Fibroblast of skin of right quadriceps (primary cell): ENCODE results near the gene ANXA10.
A peak's percentile ranks its signal among the peaks of the same experiment; 100 is the strongest.

Experiments
- DNase-seq: peaks from one replicate; pipeline ENCODE4 v3.0.0-alpha.2; 2013

Gene ANXA10

DNA sequence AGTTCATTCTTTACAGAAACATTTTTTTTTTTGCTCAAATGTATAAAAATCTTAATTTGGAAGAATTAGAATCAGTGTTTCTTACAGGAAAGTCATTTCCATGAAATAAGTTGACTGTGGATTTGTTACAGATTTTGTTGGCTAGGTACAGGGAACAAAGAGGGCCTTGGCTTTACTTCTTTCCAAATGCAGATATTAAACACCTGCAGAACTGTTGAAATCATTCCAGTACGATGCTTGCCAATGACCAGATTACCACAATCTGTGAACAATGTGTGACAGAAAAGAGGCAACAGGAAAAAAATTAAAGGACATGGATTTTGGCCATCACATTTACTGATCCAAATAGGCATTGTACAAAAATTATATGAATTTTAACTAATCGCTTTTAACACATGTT lies 70.8 kb downstream of the ANXA10 start:
- DNase-seq: no peak

DNA sequence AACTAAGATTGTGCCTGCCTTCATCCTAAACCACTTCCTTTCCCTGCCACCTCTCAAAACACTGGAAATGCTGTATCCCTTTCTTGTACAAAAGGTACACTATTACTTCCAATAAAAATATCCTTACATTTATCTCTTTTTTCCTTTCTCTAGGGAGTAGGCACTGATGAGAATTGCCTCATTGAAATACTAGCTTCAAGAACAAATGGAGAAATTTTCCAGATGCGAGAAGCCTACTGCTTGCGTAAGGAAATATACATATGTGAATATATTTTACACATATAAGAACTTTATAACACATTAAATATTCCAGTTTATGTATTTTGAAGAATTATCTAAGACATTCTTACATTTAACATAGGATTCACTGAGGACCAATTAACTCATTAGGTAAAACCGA lies 71.7 kb downstream of the ANXA10 start:
- no peak for DNase-seq

DNA sequence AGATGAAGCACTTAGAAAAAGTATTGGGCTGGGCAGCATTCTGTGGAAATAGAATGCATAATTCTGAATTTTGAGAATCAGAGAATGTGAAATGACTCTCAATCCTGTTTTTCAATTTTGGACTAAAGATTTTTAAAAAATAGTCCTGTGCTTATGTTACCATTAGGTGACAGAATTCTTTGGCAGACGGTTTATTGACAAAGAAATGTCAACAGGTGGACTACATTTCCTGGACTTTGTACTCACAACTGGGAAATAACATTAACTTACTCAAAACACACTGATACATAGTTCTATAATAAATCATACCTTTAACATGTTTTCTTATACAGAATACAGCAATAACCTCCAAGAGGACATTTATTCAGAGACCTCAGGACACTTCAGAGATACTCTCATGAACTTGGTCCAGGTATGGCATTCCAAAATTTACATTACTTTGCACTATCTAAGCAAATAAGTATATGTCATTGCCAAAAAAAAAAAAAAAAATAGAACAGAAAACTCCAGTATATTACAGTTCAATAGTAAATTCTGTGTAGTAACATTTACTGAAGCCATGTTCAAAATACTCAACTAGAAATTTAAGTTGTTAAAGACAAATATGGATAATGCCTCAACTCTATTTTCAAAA lies 72.7 kb downstream of the ANXA10 start:
- no peak for DNase-seq

DNA sequence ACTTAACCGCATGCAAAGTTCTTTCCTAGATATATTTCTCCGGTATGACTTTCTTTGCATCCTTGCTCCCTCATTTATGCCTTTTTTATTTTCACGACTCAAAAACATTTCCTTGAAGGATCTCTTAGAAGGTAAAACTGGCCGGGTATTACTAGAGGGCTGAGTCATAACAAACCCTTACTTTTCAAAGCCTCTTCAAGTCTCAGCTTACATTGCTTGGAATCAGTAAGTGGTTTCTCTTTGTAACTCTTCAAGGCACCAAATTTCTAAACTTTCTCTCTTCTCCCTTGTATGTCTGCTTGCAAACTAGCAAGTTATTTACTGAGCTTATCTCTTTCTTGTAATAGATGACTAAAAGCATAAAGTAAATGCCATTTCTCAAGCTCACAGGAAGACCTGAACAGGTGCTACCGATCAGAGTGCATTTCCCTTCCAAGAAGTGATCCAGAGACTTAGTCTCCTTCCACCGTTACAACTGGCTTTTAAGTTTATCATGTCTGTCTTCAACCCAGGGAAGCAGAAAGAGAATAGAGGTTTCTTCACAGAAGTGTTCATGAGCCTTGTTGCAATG lies 75.5 kb downstream of the ANXA10 start:
- DNase-seq: no peak

DNA sequence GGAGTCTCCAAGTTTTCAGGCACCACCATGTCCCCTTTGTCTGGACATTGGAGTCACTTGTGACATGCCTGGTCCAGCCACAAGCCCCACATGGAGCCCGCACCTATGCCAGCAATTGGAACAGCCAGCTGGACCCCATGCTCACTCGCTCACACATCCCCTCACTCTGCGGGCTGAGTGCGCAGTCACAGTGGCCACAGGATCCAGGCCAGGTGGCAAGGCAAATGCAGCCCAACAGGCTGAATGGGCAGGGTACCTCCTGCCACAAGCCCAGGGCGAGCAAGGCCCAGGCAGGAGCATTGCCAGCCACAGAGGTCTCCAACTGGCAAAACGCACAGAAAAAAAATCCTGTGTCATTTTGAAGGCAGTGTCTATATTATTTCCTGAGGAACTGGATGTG lies 82.0 kb downstream of the ANXA10 start:
- no peak for DNase-seq

DNA sequence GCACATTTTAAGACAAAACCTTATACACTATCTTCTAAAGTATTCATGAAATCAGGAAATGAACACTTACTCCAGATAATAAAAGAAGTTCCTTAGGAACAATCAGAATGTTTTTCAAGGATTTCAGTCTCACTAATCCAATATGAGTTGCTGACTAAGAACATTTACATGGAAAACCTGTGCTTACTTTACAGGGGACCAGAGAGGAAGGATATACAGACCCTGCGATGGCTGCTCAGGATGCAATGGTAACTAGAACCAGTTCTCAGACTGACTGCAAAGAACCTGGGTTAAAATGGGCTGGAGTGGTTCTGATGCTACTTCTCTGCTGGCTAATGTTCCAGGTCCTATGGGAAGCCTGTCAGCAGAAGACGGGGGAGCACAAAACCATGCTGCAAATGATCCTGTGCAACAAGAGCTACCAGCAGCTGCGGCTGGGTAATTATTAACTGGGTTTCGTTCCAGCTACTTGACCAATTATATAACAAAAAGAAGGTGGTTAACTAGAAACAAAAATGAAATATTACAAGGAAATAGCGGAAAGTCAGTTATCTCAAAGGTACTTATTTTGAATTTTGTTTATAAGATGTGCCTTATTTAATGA lies 85.3 kb downstream of the ANXA10 start:
- DNase-seq: no peak

DNA sequence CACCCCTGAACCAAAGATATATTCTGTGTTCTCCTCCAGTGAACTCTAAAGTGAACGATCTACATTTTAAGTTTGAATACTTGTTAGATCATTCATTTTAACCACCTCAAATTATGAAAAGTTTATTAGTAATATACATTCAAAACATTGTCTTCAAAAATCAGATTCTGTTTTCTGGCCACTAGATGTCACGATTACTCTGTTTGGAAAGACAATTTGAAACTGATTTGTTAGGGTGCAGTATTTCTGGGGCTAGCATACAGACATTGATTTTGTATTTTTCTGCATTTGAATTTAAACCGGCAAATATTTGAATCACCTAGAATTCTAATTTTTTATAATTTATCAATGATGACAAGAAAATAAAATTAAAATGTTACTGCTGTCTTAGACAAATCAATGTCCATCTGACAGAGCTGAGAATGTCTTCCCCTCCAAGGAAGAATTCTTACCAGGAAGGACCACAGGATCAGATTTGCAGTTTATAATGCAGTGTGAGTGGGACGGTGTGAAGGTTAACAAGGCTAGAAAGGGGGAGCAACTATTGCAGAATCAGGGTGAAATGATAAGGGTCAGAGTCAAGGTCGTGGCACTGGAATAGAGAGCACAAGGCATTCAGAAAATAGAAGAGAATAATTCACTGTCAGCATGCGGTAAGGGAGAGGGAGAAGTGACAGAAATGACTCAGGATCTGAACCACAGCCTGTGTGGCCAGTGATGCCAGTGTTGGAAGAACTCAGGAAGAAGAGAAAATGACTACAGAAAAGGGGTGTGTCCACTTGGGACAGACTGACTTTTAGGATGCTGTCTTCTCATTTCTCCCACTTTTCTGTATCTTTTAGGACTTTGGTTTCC lies 91.6 kb downstream of the ANXA10 start:
- DNase-seq: peak; percentile 49

DNA sequence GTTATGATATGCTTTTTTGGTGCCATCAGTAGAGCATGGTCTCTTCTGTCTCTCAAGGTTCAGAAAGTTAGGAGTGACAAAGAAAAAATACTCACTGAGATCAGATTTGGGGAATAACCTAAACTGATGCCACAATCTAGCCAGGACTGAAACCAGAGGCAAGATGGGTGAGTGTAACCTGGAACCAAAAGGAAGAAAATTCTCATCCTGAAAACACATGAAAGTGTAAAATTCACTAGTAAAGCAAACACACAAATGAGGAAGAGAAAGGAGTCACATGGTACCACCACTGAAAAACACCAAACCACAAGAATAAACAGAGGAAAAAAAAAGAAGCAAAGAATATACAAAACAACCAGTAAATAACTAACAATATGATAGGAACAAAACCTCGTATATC lies 96.4 kb downstream of the ANXA10 start:
- DNase-seq: no peak

DNA sequence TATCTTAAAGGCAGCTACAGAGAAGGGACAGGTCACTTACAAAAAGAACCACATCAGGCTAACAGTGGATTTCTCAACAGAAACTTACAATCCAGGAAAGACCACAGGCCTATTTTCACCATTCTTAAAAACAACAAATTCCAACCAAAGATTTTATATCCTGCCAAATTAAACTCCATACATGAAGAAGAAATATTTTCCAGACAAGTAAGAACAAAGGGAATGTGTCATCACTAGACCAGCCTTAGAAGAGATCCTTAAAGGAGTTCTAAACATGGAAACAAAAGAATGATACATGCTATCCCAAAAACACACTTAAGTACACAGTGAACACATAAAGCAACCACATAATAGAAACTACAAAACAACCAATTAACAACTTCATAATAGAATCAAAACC lies 105.6 kb downstream of the ANXA10 start:
- peak; percentile 27 for DNase-seq

DNA sequence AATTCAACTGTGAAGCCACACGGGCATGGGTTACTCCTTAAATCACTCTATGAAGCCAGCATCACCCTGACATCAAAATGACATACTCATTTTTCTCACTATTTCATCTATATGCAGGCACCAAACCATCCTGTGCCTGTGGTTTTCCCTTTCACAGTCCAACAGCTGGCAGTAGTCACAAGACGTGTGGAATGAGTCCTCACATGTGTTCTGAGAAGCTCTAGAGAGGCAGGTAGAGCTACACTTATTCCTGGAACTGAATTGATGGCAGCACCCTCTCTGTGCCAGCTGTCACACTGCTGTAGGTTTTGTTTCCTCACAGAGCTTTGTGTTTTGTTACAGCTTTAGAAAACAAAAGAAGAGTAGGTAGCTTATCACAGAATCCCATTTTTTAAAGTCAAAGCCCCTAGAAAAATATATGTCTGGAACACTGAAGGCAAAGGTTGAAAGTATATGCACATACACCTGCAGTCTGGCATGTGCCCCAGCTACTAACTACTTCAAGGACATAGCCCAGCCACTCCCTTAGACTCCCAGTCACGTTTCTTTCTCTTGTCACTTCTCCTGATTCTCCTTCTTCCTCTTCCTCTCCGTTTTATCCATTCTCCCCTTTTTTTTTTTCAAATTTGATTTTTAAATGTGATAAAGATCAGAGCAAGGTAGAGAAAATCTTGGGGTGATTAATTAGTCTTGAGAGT lies 107.1 kb downstream of the ANXA10 start:
- no peak for DNase-seq

DNA sequence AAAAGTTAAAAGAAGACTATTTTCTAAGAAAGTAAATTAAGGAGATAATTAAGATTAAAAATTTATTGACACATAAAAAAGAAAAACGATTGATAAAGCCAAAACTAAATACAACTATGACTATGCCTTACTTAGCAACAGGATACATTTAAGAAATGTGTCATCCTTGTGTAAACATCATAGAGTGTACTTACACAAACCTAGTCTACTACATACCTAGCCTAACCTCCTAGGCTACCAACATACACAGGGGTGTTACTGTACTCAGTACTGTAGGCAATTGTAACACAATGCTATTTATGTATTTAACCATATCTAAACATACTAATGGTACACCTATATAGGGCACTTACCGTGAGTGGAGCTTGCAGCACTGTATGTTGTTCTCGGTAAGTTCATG lies 108.3 kb downstream of the ANXA10 start:
- DNase-seq: no peak

DNA sequence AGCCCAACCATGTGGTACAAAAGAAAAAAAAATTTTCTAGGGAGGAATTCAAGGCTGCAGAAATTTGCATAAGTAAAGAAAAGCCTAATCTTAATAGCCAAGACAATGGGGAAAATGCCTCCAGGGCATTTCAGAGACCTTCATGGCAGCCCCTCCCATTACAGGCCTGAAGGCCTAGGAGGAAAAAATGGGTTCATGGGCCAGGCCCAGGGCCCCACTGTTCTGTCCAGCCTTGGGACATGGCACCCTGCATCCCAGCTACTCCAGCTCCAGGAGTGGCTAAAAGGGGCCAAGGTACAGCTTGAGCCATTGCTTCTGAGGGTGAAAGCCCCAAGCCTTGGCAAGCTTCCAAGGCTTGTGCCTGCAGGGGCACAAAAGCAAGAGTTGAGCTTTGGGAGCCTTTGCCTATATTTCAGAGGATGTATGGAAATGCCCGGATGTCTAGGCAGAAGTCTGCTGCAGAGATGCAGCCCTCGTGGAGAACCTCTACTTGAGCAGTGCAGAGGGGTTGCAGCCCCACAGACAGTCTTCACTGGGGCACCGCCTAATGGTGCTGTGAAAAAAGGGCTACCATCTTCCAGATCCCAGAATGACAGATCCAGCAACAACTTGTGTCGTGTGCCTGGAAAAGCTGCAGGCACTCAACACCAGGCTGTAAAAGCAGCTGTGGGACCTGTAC lies 111.0 kb downstream of the ANXA10 start:
- DNase-seq: no peak

DNA sequence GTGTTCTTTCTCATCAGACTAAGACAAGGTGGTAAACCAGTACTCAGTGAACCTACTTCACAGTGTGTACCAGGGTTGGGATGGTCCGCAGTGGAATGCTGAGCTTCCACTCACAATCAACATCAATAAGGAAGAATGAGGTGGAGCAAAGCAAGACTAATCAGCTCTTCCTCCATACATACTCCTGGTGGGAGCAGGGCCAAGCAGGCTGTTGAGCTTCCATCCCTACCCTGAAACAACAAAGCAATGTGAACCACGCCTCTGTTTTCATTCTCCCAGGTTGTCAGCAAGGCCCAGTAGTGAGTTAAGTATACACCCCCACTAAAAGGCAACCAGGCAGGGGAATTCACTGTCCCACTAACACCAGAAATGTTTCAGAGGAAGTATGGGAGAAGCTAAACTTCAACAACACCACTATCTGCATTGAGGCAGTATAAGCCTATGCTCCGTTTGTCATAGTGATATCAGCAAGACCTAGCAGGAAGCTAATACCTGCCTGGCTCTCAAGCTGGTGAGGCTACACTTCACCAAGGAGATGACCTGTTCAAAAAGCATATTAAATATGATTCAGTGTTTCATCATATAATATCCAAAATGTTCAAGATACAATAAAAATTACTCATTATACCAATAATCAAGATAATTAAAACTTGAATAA lies 116.7 kb downstream of the ANXA10 start:
- DNase-seq: no peak

DNA sequence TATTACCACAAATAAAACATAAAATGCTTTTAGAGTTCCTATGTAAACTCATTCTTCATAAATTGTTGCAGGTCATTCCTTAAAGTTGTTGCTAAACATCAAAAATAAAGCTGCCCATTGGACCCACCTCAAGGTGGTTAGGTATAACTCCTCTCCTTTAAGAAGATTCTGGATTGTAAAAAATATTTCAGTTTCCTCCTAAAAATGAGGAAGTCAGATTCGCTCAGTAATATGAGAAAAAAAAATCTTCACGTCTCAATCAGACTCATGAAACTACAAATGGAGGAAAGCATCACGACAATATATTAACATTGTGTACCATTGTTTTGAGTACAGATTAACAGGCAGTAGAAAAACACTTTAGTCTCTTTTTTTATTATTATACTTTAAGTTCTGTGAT lies 120.3 kb downstream of the ANXA10 start:
- DNase-seq: no peak

DNA sequence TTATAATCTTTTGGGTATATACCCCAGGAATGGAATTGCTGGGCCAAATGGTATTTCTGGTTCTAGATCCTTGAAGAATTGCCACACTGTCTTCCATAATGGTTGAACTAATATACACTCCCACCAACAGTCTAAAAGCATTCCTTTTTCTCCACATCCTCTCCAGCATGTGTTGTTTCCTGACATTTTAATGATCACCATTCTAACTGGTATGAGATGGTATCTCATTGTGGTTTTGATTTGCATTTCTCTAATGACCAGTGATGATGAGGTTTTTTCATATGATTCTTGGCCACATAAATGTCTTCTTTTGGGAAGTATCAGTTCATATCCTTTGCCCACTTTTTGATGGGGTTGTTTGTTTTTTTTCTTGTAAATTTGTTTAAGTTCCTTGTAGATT lies 121.2 kb downstream of the ANXA10 start:
- DNase-seq: peak; percentile 57

DNA sequence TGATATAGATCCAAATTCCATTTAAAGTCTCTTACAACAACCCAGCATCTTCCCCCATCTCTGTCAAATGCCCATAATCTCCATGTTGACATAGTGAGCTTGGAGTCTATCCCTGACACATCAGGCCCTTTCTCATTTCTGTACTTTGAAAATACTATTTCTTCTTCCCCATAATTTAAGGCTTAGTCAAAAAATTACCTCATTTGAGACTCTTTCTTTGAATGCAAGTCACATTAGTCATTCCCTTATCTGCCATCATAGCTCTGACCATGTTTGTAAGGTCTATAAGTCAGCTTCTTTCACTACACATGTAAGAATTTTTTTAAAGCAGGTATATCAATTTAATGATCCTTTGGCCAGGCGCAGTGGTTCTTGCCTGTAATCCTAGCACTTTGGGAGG lies 126.3 kb downstream of the ANXA10 start:
- DNase-seq: peak; percentile 77

DNA sequence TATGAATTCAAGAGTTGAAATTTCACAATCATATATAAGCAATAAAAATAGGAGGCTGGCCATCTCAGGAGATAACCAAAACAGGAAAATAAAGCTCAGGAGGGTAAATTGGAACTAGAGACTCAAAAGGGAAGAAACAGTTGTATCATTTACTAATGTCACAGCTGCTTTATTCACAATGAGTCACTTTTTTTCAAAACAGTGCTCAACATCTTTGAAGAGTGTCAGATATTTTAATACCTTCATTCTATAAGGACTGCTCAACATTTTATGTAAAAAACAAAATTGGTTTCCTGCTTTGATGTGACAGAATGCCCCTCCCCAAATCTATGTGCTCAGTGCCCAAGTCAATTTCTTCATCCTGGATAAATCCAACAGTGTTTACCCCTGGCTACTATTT lies 128.6 kb downstream of the ANXA10 start:
- peak; percentile 7 for DNase-seq

DNA sequence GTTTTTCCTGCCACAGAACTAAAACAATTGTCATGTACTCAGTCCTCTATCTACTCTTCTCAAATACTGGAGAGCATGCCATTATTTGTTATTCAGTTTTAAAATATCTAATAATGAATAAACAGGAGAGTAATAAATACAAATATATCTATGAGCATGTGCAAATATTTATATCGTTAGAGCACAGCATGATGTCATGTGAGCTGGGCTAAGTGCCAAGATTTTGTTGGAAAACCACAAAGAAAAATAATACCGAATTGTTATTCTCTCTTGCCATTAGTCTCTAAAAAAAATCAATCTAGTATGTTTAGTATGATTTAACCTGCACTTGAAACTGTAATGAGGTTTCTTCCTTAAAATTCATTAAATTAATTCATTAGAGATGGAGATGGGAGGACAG lies 129.0 kb downstream of the ANXA10 start:
- peak; percentile 82 for DNase-seq
